NOMO-1 (cell line): Measurements from ENCODE around the gene TXNL4B.

ENCODE experiments used
- DNase-seq, 2 experiments: peaks; one replicate each; lab custom pipeline; 2025; ENCODE audit not compliant: unreplicated experiment in 2 of 2; lab: John Stamatoyannopoulos, UW

The TXNL4B gene

DNA sequence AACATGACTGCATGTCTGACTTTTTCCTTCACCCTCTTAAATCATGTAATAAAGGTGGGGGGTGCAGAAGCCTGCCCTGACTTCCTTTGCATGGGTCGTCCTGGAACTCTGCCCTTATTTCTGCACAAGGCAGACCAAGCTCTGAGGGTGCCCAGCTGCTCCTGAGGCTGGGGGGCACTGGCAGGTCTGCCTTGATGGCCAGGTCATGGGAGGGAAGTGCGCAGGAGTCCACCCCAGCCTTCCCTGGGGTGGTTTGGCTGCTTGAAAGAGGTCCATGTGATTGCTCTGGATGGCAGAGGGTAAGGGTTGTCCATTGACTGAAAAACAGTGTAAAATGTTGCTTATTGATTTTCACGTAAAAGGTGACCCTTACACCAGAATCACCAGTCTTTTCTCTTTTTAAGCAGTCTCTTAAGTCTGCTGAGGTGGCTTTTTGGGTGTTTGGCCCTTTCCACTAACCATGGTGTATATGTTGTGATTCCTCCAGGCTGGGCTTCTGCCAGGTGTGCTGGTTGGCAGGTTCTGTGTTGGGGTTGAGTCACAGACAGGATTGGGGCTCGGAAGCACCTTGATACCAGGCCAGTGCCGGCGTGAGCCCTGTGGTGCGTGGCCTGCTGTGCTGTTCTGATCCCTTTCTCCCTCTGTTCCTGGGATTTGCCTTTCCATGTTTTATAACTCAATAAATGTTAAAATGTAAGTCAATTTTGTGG, 19.6 kb upstream of the TXNL4B start:
- DNase-seq: no peak

DNA sequence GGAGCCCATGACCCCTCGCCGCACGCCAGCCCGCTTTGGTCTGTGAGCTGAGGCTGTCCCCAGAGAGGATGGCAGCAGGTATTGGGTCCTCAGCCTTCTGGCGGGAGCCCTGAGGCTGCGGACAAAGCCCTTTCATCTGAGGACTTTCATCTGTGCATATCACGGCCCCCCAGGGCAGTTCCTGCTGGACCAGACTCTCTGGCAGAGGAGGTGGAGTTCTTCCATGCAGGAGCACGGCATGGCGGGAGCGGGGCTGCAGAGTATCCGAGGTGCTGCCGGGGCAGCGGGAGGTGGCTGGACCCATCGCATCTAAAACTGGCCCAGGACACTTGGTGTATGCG, 19.0 kb upstream of the TXNL4B start:
- no peak for DNase-seq

DNA sequence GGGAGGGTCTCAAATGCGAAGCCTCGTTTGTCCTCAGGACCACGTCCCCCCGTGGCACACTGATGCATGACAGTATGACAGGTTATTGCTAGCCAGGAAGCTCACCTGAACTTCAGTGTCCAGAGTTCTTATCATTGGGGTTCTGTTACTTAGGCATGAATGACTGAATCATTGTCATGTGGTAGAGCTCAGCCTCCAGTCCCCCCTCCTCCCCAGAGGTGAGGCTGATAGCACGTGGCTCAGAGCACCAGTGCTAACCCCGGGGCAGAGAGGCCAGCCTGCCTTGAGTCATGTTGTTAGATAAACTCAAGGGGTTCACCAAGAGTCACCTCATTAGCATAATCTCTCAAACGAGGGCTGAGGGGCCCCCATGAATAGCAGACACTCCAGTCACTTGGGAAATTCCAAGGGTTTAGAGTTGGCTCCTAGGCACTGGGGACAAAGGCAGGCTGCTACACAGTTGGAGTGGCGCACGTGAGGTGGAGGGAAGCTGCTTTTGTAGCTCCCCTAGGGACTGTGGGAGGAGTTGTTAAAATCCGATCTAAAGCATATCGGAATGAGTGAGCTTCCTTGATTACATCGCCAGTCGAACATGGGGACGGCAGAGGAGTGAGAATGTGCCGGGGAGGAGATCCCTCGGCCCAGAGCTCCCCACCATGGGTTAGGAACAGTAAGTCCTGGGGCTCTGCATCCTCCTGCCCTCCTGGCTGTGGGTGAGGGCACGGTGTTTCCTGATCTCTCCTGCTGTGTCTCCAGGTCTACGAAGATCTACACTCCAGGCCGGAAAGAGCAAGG, 18.4 kb upstream of the TXNL4B start:
- no peak for DNase-seq

DNA sequence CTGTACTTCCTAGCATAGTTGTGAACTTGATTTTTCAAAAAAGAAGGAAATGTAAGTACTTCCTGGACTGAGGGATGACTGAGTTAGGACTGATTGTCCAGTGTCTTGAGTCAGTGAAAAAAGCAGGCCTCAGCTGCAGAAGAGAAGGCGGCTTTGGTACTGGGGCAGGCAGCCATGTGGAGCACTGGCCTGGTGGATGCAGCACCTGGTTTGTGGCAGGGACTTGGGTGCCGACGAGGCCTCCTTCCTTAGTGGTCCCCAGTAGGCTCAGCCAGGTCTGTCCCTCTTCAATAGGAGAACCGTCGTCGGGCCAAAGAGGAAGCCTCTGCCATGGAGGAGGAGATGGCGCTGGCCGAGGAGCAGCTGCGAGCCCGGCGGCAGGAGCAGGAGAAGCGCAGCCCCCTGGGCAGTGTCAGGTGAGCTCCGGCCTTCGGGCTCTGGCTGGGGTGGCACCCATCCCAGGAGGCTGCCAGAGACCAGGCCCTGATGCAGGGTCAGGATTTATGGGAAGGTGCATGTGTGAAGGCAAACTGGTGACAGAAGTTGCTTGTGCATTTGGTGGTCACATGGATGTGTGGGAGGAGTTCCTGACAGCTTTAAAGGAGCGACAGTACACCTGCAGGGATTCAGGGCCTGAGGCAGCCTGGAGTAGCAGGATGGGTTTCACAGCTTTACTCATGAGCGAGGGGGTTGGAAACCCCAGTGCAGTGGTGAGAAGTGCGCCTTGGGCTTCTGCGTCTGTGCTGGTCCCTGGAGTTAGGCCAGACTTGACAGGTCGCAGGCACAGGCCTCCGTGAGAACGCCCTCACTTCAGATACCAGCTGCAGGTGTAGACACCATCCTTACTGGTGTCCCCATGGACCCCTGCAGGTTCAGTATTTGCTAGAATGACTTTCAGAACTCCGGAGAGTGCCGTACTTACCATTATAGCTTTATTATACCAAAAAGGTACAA, 17.5 kb upstream of the TXNL4B start:
- no peak for DNase-seq

DNA sequence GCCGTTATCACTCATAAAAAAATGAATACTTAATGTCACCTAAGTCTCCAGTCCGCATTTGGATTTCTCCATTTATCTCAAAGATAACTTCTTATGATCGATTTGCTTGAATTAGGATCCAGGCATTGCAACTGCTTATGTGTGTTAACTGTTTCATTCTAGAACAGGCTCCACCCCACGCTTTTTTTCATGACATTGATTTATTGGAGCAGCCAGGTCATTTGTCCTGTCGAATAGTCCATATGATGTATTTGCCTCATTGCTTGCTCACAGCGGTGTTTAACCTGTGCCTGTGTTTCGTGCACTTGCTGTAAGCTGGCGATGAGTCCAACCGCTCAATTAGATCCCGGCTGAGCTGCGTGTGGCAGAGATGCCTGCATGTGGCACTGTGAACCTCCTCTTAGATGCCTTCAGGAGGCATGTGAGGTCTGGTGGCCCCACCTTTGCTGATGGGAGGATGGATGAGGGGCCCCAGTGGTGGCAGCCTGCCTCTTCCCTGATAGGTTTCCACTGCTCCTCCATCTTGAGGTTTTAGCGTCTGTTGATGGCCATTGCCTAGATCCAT, 16.6 kb upstream of the TXNL4B start:
- no peak for DNase-seq

DNA sequence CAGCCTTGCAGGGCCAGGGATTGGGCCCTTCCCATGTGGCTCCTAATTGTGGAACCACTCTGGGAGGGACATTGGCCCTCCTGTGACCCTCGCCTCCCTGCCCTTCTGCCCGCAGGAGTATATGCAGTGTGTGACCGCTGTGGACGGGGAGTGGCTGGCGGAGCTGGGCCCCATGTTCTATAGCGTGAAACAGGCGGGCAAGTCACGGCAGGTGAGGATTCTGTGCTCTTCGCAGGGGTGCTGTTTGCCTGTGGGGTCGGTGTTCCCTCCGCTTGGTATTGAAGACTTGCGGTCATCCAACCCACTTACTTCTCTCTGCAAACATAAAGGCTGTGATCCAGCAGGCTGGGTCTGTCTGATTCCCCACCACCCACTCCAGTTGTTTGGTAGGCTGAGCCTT, 15.9 kb upstream of the TXNL4B start:
- DNase-seq: no peak

DNA sequence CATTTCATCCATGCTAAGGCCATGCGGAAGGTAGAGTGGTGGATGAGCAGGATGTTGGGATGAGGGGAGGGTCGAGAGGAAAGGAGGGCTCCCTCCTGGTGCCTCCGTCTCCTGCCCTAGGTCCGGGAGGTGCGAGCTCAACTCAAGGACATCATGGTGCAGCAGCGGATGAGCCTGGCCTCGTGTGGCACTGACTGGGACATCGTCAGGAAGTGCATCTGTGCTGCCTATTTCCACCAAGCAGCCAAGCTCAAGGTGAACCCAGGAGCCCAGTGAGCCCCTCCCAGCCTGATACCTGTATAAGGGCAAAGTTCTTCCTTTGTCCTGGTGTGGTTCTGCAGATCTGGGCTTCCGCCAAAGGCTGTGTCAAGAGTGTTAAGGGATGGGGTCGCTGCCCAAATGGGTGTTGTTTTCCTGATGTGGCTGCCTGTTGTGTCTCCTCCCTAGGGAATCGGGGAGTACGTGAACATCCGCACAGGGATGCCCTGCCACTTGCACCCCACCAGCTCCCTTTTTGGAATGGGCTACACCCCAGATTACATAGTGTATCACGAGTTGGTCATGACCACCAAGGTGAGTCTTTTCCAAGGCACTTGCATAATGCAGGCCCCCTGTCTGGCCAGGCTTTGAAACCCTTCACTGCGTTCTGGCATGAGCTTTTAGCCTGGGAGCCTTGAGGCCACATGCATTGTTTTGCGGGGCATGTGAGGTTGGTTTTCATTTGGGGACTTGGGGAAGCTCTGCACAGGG, 15.1 kb upstream of the TXNL4B start:
- DNase-seq: no peak

DNA sequence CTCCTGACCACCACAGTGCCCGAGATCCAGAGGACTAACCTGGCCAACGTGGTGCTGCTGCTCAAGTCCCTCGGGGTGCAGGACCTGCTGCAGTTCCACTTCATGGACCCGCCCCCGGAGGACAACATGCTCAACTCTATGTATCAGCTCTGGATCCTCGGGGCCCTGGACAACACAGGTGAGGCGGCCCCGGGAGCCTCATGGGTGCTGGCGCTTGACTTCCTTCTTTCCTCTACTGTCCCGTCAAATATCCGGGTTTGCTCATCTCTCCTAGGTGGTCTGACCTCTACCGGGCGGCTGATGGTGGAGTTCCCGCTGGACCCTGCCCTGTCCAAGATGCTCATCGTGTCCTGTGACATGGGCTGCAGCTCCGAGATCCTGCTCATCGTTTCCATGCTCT, 14.0 kb upstream of the TXNL4B start:
- DNase-seq: no peak

DNA sequence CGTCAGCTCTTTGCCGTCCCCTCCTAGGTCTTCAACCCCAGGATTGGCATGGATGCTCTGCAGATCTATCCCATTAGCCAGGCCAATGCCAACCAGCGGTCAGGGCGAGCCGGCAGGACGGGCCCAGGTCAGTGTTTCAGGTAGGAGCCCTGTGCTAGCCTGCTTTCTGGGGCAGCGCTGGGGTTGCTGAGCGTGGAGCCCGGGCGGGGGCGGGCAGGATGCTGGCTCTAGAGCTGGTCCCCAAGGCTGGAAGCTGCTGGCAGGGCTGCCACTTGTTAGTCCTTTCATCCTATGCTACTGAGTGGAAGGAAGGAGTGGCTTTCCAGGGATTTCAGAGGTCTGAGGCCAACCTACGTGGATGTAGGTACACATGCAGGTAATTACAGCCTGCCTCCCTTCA, 12.6 kb upstream of the TXNL4B start:
- DNase-seq: no peak

DNA sequence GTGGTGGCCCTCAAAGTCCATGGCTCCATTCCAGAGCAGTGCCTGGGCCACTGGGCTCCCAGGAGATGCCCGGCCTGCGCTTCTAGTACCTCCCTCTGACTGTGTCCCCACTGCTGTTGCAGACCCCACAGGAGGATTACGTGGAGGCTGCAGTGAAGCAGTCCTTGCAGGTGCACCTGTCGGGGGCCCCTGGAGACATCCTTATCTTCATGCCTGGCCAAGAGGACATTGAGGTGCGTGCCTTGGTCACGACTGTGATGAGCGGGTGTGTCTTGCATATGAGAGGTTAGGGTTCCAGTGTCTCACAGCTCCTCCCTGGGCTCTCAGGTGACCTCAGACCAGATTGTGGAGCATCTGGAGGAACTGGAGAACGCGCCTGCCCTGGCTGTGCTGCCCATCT, 11.5 kb upstream of the TXNL4B start:
- DNase-seq: no peak

DNA sequence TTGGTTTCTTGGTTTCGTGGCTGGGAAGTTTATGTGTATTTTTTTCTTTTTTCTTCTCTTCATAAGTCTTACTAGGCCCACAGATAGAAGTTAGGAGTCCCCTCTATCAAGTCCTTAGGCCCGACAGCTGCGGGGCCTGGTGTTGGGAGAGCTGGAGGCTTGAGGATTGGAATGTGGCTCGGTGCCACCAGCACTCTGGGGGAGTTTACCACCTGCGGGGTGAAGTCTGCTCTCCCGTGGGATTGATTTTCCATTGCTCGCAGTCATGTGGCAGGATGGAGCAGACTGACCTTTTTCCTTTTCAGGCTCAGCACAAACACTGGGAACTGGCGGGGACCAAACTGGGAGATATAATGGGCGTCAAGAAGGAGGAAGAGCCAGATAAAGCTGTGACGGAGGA, 7.8 kb upstream of the TXNL4B start:
- no peak for DNase-seq

DNA sequence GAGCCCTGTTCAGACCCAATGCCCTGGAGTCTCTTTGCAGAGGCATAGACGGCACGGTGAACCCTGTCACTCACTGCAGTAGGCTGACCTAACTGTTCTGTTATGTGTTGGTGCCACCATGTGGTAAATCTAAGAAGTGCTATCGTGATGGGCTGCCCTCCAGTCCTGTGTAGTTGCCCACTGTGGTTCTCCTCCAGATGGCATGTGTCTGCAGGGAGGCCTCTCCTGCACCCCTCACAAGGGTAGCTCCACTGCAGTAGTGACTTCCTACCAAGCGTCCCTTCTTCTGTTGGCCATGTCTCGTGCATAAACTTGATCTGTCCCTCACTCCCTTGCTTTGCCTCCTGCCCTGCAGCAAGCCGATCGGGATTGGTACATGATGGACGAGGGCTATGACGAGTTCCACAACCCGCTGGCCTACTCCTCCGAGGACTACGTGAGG, 6.0 kb upstream of the TXNL4B start:
- peak; percentile 24 to 44 for DNase-seq

DNA sequence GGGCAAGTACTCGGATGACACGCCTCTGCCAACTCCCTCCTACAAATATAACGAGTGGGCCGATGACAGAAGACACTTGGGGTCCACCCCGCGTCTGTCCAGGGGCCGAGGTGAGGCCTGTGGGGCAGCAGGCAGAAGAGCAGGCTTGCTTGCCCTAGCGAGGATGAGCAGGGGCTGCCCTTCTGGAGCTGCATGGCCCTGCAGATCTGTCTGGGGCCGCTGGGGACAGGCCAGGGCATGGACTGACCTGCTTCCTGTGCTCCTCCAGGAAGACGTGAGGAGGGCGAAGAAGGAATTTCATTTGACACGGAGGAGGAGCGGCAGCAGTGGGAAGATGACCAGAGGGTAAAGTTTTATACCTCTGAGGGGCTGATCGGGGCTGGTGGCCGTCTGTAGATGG, 5.5 kb upstream of the TXNL4B start:
- DNase-seq: no peak

DNA sequence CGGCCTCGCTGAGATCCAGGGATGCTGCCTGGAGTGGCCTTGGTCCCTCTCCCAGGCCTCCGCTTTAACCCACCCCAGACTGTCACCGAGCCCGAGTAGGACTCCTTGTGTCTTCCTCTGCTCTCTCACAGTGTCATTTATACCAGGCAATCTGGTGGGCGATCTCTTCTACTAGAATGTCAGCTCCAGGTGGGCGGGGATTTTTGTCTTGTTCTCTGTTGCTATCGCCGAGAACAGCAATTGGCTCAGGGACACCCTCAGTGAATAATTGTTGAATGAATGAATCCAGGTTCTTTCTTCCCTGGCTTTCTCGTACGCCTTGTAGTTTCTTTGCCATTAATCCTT, 818 bp upstream of the TXNL4B start:
- no peak for DNase-seq

DNA sequence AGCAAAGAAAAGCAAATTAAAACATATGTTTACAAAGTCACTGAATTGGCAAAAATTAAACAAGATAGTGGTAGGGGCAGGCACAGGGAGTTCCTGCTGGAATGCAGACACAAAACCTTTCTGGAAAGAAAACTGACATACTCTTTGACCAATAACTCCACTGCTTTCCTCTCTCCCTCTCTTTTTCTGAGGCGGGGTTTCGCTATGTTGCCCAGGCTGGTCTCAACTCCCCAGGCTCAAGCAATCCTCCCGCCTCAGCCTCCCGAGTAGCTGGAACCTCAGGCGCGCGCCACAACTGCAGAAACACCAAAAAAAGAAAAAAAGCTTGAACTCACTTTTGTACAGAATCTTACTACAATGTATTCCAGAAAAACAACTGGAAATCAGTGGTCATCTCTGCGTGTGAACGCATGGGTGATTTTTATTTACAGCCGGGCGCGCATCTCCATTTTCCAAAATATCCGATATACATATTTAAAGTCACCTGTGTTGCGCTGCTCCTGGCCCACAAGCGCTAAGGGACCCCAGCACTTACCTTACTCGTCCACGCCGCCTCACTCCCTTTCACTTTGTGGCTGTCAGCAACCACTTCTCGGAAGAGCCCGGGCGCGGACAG, 480 bp downstream of the TXNL4B start:
- DNase-seq: no peak

DNA sequence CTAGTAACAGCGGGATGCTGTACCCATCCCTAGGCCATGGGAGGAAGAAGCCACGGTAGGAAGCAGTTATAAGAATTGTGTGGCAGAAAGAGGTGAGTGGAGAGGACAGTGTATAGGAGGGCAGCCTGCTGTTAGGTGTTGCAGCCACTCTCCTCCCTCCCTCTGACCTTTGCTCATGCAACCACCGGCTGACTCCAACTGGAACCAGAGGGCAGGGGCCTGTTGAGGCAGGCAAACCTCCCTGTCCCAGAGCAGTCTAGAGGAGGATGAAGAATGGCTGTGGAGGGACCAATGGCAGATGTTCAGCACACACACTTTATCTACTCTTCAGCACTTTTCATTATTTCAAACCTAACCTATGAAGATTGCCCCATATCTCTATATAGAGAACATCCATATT, 2.2 kb downstream of the TXNL4B start:
- no peak for DNase-seq

DNA sequence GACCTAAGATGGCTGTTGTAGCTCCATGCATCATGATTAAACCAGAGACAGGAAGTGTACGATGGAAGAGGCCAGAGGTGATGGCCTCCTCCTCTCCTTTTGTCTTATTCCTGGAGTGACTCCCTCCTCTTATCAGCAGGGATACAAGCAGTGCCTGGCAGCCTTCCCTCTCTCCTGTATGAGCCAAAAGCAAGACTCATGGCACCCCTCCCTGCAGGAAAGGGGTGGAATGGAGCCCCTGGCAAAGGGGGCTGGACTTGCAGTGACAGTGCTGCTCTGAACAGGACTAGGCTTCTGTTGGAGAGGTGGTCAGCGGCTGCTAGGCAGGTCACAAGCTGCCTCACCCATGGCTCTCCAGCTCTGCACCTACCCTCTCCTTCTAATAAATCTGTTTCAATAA, 8.4 kb downstream of the TXNL4B start:
- no peak for DNase-seq

DNA sequence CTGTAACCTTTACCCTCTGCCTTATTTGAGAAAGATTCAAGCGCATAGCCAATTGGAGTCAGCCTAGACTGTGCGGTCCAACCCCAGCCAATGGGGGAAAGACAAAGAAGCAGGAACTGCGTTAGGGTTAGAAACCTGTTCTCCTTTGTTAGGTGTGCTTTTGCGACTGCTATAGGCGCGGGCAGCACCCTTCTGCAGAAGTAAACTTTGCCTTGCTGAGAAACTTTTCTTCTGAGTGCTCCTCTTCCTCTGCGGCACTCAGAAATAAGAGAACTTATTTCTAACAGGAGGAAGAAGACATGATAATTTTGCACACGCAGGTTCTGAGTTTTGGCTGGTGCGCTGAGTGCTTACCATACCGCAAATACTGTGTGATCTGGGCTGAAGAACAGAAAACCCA, 9.0 kb downstream of the TXNL4B start:
- DNase-seq: no peak

DNA sequence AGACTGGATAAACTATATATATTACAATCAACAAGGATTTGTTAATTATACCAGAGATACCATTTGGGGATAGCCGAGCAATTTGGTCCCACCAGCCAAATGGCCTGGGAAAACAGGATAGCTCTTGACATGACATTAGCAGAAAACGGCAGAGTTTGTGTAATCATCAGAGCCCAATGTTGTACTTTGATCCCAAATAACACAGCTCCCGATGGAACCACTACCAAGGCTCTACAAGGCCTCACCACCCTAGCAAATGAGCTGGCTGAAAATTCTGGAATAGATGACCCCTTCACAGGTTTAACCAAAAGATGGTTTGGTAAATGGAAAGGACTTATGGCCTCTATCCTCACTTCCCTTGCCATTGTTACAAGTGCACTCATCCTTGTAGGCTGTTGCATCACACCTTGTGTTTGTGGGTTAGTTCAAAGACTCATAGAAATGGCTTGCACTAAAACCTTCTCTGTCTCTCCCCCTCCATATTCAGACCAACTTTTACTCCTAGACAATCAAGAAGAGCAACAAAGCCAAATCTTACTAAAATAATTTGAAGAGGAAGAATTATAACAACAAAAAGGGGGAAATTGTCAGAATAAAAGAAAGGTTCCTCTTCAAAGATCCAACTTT, 9.5 kb downstream of the TXNL4B start:
- no peak for DNase-seq
